CD4-positive, alpha-beta T cell treated with Interleukin-1 beta for 1 hour (primary cell): ENCODE measurements around the gene DNAJB12.
"Not testable (repeated sequence)": the region's sequence is repeated elsewhere in the genome, so short reads cannot be mapped to it uniquely, and the experiment has no call there.

Source experiments
- DNase-seq, 2 donors: peaks; one replicate each; pipeline ENCODE4 v3.0.0-alpha.2; 2020 to 2022

Gene DNAJB12

GRCh38 chr10:72315611-72316385, 38.9 kb downstream of the DNAJB12 start:
- no peak for DNase-seq

GRCh38 chr10:72315054-72315453, 39.7 kb downstream of the DNAJB12 start:
- no peak for DNase-seq

- DNase-seq, result no peak
Observed at GRCh38 chr10:72314263-72314662, 40.5 kb downstream of the DNAJB12 start.

GRCh38 chr10:72312865-72313391, 41.8 kb downstream of the DNAJB12 start:
- DNase-seq, result no peak

DNA sequence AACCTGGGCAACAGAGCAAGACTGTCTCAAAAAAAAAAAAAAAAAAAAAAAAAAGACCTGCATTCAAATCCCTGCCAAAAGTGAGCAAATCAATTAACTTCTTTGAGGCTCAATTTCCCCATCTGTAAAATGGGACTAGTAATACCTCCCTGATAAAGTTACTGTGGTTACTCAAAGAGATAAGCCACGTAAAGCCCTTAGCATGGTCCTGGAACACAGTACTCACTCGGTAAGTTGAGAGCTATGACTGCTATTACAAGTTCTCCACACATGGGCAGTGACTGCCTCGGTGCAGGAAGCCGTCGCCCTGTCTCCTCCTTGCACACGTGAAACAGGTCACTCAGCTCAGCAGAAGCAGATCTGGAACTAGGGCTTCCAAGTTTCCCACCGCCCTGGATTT, 43.1 kb downstream of the DNAJB12 start:
- DNase-seq, result no peak

- no peak for DNase-seq
Observed at GRCh38 chr10:72310636-72311035, 44.1 kb downstream of the DNAJB12 start.

DNA sequence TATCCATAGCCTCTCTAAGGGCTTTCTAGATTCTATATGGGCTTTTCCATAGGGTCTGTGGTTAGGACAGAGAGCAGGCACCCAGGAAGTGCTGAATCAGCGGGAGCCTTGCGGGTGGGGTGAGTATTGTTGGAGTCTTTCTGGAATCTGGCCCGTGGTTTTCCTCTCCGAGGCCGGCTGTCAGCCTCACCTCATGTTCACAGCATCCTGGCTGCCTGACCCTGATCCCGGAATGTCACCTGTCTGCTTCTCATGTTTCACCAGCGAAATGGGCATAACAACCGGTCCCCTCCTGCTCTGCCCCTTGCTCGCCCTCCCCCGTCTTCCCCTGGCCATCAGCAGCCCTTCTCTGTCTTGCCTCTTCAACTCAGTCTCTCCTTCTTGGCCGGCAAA, 44.5 kb downstream of the DNAJB12 start:
- DNase-seq, result no peak

GRCh38 chr10:72309290-72310240, 45.2 kb downstream of the DNAJB12 start:
- DNase-seq, result no peak

DNA sequence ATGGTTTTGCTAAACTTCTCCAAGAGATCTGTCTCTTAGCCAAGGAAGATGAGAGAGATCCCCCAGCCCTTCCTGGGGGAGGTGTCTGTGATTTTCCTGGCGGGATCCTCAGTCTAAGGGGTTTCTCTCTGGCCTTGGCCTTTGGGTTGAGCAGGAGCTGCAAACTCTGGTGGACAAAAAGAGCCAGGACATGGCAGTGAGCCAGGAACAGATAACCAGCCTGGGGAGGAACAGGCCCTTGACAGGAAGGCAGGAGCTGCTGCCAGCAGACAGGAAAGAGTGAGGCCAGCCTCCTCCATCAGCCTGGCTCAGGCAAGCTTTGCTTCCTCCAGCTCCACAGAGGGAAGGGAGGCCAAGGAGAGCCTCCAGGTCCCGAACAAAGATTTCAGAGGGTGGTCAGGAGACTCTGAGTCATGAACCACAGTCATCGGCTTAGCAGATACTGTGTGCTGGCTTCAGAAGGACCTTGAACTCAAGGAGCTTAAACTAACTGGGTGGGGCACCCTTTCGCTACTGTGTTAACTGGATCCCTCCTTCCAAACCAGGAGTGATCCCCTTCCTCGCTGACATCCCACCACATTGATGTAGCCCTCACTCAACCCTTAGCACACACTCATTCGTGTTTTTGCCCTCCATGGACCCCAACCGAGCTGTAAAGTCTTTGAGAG, 46.3 kb downstream of the DNAJB12 start:
- peak in 1 of 2 donors; percentile 56 for DNase-seq

- not testable (repeated sequence) for DNase-seq
Observed at GRCh38 chr10:72307711-72308110, 47.0 kb downstream of the DNAJB12 start.

DNA sequence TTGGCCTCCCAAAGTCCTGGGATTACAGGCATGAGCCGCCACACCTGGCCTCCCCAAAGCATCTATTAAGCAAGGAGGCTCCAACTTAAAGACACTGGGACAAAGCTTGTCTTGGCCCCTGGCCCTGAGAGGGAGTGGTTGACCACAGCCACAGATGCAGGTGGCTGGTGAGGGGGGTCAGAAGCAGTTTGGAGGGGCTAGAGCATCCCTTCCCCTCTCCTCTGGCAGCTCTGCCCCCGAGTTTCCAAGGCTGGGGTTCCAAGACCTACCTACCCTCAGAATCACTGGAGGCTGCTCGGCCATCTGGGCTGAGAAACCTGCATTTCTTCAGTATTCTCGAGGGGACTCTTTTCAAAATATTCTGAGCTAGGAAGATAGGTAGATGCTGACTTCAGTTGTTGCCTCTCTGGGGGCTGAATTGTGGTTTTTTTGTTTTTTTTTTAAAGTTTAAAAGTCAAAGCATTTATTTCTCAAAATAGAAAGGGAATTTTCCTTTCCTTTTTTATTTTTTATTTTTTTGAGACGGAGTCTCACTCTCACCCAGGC, 48.4 kb downstream of the DNAJB12 start:
- no peak for DNase-seq

DNA sequence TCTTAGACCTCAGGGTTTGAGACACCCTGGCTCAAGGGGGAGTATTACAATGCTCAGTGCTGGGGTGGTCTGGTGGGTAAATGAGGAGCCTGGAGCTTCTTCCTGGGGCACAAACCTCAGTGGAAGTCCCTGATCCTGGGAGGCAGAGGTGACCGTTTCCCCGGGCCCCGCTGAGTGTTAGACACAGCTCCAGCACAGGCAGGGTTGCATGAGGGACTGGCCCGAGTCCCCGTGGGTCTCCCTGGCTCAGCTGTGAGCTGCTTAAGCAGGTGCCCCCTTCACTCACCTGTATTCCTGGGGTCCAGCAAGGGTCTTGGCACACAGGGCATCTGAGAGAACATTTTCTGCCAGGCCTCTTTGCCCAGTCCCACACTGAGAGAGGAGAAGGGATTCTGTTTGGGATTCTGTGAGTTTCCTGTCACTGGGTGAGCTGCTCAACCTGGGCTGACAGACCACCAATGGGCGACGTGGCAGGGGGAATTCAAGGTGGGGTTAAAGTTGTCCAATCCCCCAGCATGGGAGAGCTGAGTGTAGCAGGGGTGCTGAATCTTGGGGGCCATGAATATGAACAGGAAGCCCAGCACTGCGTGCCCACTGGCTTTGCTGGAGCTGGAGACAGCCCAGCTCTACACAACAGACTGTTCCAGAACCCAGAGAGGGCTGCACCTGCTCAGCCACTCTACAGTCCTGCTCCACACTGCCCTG, 51.1 kb downstream of the DNAJB12 start:
- no peak for DNase-seq

DNA sequence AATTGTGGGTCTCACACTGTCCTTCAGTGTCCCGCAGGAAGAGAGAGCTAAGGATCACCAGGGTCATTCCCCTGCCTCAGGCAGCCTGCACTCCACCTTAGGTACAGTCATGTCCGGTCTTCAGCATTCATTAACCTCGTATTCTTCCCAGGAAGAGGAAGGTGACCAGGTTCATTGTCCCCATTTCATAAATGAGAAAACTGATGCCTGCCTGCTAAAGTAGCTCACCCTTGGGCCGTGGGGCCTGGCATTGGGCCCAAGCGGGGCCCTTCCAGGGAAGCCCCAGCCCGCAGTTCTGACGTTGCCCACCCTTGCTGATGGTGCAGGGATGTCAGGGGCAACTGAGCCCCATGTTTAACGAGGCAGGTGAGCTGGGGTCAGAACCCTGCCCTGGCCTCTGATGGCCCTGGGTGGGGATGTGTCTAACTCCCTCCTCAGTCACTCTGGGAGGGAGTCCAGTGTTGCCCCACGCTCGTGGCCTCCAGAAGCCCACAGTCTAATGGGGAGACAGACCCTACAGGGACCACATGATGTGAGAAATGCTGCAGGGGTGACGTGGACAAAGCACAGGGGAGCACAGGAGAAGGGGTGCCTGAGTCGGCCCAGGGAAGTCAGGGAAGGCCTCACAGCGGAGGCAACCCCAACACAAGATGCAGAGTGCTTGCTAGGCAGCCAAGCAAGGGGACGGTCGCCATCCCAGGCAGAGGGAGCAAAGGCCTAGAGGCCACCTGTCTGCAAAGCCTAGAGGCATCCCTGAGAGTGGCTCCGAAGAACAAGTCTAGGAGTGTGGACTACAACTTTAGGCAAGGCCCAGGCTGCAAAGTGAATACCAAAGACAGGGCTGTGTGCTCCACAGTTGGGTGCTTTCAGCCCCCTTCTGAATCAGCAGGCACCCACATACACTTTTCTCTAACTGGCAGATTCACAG, 55.9 kb downstream of the DNAJB12 start:
- DNase-seq, result no peak

DNA sequence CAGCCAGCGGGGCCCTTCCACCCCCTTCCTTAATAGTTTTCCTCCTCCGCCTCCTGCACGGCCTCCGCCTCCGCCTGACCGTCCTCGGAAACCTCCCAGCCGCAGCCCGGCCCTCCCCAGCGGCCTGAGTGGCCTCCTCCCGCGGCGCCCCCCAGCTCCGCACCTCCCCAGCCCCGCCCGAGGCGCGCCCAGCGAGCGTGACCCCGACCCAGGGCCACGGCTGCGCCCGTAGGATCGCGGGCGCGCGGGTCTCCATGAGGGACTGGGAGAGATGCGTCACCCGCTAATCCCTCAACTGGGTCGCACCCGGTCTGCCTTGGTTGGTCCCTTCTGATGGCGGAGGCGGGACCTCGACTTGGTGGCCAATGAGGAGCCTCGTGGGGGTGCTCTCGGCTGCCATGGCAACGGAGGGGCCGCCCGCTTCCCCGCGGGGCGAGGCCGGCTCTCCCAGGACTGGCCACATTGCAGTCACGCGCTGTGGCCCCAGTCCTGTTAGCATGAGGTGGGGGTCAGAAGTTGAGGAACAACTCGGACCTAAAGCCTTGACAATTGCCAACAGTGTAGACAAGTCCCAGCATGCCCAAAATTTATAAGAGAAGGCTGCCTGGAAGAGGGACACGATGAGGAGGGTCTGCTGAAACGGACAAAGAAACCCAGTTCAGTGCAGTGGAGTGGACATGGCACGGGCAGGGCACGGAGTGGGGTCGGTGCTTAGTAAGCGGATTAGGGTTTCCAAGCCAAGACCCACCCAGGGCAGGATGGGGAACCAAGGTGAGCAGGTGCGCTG, 56.7 kb downstream of the DNAJB12 start:
- DNase-seq, result peak; percentile 93 to 96

GRCh38 chr10:72297281-72297804, 57.4 kb downstream of the DNAJB12 start:
- peak; percentile 96 to 98 for DNase-seq

DNA sequence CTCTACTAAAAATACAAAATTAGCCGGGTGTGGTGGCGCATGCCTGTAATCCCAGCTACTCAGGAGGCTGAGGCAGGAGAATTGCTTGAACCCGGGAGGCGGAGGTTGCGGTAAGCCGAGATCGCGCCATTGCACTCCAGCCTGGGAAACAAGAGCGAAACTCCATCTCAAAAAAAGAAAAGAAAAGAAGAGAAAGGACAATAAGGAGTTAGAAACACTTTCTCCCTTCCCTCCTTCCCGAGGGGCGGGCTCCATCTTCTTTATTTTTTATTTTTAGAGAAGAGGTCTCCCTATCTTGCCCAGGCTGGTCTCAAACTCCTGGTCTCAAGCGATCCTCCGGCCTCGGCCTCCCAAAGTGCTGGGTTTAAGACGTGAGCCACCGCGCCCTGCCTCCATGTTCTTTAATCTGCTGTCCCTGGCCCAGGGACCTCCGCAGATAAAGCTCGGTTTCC, 57.9 kb downstream of the DNAJB12 start:
- not testable (repeated sequence) for DNase-seq

DNA sequence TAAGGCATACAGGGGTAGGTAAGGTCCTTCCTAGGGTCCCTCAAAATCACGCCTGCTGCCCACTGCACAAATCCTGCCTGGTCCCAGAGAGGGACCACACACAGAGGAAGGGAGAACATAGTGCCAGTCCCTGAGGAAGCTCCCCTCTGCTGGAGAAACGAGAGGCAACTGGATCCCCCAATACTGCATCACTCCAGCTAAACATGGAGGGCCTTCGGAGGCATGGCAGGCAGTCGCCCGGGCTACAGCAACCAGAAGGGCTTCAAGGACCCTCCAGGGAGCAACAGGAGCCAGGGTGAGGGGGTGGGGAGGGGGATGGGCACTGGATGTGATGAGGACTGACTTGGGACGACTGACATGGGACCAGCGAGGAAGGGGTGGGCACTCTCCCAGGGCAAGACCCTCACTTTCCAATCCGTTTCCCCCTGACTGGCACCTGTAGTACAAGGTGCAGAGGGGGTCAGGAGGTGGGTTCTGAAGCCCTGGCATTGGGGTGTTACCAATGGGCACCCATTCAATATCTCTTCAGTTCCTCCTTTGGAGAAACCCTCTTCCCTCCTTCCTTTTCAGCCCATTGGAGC, 59.3 kb downstream of the DNAJB12 start:
- no peak for DNase-seq

DNA sequence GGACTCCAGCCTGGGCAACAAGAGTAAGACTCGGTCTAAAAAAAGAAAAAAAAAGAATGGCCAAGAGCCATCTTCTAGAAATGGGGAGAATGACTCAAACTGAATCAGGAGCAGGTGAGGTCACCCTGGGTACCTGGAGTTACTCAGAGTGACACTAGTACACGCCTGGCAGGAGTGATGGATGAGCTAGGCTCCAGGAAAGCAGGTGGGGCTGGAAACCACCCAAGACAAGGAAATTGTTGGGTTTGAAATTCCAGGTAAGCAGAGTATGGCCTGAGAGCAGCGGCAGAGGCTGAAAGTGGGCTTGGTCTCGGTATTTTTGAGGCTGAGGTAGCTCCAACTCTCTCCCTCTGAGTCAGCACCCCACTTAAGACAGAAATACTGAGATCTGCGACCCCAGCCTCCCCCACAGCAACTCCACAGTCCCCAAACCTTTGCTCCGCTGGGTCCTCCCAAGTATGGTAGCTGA, 62.5 kb downstream of the DNAJB12 start:
- DNase-seq, result no peak

DNA sequence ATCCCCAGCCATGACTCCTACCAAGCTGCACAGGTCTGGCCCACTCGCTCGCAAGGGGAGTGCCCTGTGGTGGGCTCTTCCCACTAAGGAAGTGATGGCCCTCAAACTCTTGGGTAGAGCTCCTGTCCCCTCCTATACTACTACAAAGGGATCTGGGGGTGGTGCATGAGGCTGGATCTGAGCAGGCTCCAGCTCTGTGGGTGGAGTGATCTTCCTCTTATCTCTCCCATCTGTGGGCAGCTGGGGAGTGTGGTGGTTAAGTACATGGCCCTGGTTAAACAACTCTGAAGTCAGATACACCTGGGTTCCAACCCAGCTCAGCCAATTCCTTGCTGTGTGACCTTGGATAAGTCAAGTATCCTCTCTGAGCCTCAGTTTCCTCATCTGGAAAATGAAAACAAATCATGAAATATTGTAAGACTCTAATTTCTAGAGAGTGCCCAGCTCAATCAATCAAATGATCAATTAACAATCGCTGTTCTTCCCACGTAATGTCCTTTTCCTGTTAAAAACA, 63.6 kb downstream of the DNAJB12 start:
- peak; percentile 41 to 66 for DNase-seq
